GM19468 (cell line): ENCODE data around the gene TCFL5.
A peak's percentile ranks its signal among the peaks of the same experiment; 100 is the strongest.

Experiments used
- ATAC-seq: cut with Tn5 transposase; IDR thresholded peaks from one replicate; pipeline ENCODE4 v1.9.1; 2021; ENCODE audit warnings: mild to moderate bottlenecking, moderate library complexity, moderate number of reproducible peaks; ENCODE audit not compliant: unreplicated experiment; ENCODE audit errors: extremely low read depth

The TCFL5 gene

GRCh38 chr20:62861726-62862336 is at the start of gene TCFL5:
Gene TCFL5 (minus strand): TSS chr20:62861822. CDS start chr20:62861670, 152 bp downstream.
- peak; percentile 53 for ATAC-seq

- no peak for ATAC-seq
Observed at GRCh38 chr20:62910777-62911497, 49.3 kb upstream of the TCFL5 start.

DNA sequence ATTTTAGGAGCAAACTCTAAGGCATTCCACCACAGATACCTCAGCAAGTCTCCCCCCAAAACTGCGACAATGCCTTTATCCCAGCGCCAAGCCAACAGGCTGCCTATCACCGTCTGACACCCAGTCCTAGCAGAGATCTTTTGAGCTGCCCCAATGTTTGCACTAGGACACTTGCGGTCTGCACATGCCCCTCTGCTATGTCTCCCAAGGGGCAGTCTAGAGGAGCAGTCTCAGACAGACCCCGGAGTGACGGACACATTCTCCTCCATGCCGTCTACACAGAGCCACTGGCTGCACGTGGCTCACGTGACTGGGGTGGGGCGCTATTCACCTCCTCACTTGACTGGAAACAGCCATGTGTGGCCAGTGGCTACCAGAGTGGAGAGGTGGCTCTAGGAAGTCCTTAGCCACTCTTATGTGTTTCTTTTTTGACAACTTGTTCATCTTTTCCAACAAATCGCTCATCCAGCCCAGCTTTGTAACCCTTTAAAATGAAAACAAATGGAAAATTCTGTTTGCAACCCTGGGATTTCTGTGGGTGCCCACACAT is 48.7 kb upstream of the TCFL5 start:
- no peak for ATAC-seq

- ATAC-seq: no peak
Observed at GRCh38 chr20:62908971-62909791, 47.6 kb upstream of the TCFL5 start.

- no peak for ATAC-seq
Observed at GRCh38 chr20:62907384-62908317, 46.0 kb upstream of the TCFL5 start.

DNA sequence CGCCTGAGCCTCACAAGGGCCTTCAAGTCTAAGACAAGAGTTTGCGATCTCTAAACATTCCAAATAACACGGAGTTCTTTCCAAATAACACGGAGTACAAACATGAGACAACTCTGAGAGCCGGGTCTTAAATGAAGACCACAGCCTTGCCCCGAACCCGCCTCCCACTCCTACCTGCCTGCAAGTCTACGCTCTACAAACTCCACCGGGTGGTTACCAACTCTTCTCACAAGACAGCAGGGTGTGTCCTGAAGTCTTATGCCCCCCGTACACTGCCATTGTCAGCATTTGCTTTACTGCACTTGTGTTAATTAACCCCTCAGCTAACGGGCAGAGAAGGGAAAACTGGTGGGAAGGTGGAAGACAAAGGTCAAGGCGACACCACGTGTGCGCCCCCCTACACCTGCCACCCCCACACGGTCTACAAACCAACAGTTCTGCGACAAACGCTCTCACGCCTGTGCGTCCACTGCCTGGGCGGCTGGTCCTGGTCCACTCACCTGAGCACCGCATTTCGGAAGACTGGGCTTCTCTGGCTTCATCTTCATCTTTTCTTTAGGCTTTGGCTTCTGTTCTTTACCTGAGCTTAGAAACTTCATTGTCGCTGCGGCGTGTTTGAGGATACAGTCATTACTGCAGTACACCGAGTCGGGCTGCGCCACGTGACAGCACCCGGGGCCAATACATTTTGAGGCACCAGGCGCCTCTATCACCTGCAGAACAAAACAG is 45.2 kb upstream of the TCFL5 start:
- no peak for ATAC-seq

GRCh38 chr20:62906209-62906608 is 44.6 kb upstream of the TCFL5 start:
- no peak for ATAC-seq

GRCh38 chr20:62905536-62906117 is 44.0 kb upstream of the TCFL5 start:
- ATAC-seq: no peak

GRCh38 chr20:62902926-62903615 is 41.4 kb upstream of the TCFL5 start:
- no peak for ATAC-seq

GRCh38 chr20:62901891-62902290 is 40.3 kb upstream of the TCFL5 start:
- ATAC-seq: no peak

- ATAC-seq: no peak
Observed at GRCh38 chr20:62900692-62901584, 39.3 kb upstream of the TCFL5 start.

GRCh38 chr20:62900052-62900691 is 38.5 kb upstream of the TCFL5 start:
- peak; percentile 74 for ATAC-seq

DNA sequence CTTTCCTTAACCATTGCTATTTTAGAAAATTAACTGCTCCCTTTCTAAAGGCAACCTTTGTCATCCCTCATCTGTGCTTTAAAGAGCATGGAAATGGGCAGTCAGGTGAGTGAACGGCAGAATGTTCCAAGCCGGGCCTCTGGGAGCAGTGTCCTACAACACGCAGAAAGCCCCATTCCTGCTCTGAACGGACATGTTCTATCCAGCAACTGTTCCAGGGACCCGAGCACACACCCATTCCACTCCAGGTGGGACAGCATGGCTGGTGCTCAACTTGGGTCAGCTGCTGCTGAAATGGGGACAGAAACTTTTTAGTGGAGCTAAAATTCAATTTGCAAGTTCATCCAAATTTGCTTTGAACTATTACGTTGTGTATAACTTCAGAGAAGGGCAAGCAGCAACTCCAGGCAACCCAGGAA is 38.0 kb upstream of the TCFL5 start:
- no peak for ATAC-seq

- ATAC-seq: no peak
Observed at GRCh38 chr20:62898970-62899632, 37.5 kb upstream of the TCFL5 start.

DNA sequence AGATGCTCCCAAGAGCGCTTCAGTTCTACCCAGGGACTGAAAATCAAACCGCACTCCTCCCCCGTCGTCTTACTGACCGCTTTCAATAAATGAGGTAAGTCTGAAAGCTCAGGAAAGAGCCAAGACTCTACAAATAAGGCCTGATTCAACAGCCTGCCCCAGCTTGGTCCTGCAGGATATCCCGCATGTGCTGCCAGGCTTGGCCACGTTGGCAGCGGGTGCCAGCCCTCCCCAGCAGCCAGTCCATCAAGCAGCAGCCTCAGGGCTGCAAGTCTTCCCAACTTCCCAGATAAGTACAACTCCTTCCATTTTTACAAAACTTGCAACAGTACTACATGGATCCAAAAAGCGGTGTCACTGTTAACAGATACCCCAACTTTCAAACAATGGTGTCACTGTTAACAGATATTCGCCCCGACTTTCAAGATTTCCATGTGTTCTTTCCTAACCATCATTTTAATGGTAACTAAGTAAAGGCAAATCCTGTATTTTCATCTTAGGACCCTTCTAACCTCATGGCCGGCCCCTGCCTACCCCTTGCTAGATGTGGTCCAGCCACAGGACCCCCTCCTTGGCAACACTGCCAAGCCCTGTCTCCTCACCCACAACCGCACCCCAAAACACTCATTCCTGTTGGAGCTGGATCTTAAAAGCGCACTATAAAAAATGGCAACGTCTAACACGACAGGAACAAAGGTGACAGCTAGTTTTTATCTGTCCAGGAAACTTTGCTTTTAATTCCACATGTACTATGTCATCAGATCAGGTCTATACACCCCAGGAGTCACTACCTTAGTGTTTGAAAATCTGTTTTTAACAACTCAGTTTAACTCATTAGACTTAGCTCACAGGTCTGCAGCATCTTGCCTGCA is 36.7 kb upstream of the TCFL5 start:
- ATAC-seq: no peak
